ENCODE data around the gene FGFR1OP2. TPM values are rescaled to one million over a fixed set of nuclear protein-coding genes. Genes with fewer than 3 reads are reported as not detected.

FGFR1OP2 gene
- total RNA-seq, 1 donor from 2014 or later: 50.5 TPM

DNA sequence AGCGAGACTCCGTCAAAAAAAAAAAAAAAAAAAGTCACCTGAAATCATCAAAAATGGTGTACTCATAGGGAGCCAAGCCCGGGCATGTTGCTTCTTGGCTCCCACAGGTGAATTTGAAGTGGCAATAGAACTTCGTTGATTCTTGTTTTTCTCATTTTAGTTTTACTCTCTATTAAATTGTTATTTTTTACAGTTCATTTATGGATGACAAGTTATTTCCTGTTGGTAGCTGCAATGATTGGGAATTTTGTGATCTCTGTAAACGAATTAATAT is 74.6 kb downstream of the FGFR1OP2 start:
- H3K4me3 ChIP-seq (ENCODE audit: low read depth, low read length): peak overlapping the region; percentile 53
- TF ChIP-seq, protein P1, sequence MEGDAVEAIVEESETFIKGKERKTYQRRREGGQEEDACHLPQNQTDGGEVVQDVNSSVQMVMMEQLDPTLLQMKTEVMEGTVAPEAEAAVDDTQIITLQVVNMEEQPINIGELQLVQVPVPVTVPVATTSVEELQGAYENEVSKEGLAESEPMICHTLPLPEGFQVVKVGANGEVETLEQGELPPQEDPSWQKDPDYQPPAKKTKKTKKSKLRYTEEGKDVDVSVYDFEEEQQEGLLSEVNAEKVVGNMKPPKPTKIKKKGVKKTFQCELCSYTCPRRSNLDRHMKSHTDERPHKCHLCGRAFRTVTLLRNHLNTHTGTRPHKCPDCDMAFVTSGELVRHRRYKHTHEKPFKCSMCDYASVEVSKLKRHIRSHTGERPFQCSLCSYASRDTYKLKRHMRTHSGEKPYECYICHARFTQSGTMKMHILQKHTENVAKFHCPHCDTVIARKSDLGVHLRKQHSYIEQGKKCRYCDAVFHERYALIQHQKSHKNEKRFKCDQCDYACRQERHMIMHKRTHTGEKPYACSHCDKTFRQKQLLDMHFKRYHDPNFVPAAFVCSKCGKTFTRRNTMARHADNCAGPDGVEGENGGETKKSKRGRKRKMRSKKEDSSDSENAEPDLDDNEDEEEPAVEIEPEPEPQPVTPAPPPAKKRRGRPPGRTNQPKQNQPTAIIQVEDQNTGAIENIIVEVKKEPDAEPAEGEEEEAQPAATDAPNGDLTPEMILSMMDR (IDR thresholded peaks at IDR 0.05; ENCODE audit: insufficient read depth, low read length, severe bottlenecking): no peak

DNA sequence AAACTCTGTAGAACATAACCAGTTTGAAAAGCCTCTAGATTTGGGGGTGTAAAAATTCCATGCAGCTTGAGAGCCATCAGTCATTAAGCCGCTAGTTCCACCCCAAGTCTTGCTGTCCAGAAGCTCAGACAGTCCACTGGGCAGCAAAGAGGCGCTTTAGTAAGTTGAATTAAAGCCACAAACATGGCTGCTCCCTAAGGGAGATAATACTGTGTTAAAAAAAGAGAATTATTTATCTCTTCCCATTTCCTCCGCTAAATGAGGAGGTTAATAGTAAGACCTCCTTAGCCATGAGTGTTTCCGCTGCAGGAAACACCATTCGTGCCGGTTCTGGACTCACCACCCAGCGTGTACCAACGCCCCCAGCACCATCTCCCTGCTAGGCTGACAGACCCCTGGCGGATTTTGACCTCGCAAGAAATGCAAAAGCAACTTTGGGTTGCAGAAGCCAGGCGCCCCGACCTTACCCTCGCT is 75.4 kb downstream of the FGFR1OP2 start:
- Histone ChIP-seq H3K4me3 (ENCODE audit: low read depth, low read length) (peak overlapping the region; percentile 53), H3K36me3 (ENCODE audit: control insufficient read depth, insufficient read depth, low read length) (no peaks in the 10 kb centered on the region), H3K27me3 (ENCODE audit: control insufficient read depth, insufficient read depth, low read length) (no peaks in the 10 kb centered on the region)
- TF ChIP-seq, protein P1 (IDR thresholded peaks at IDR 0.05; ENCODE audit: insufficient read depth, low read length, severe bottlenecking): no peak
- no peak for FAIRE-seq
- DNase-seq (ENCODE audit: low read depth): peak; percentile 33

More for the DNA sequence above, 74.6 kb downstream of the FGFR1OP2 start:
- DNase-seq (ENCODE audit: low read depth) (peak; percentile 67), FAIRE-seq (no peak)
- no peaks in the 10 kb centered on the region for H3K27me3 ChIP-seq (ENCODE audit: control insufficient read depth, insufficient read depth, low read length)
- H3K36me3 ChIP-seq (ENCODE audit: control insufficient read depth, insufficient read depth, low read length): no peaks in the 10 kb centered on the region

DNA sequence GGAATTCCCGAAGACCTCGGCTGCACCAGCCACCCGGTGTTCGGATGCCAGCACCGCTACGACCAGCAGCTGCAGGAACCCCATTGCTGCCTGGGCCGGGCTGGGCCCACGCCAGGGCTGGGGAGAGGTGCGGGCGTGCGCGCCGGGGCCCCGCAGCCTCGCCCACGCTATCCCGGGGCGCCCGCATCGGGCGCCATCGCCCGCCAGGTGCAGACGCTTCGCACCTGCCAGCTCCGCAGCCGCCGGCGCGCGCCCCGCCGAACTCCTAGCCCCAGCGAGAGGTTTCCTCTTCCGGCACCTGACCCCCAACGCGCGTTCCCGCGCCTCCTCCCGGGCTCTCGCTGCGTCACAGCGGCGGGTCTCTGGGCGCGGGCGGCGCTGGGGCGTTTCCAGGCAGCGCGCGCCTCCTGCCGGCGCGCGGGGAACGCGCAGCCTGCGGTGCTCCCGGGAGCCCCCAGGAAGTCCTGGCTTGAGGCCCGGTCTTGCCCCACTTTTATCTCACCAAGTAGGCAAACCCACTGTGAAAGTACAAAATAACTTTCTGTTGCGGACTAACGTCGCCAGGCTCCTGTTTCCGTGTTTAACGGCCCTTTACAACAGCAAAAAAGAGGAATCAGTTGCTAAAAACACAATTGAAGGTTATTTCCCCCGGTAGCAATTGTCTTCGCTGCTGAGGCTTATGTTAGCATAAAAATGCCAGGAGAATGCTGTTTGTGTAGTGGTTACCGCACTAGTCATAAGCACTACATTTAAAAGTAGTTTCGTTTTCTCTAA is 76.0 kb downstream of the FGFR1OP2 start, which contains the start of gene TM7SF3:
TM7SF3 (minus strand) TSS at position 300 of the 774 bp plus-strand sequence; CDS start at position 84, 216 bp downstream.
- FAIRE-seq (no peak), DNase-seq (ENCODE audit: low read depth) (peak; percentile 84)
- TF ChIP-seq, protein P1 (IDR thresholded peaks at IDR 0.05; ENCODE audit: insufficient read depth, low read length, severe bottlenecking): peak; percentile 90
- Histone ChIP-seq H3K36me3 (ENCODE audit: control insufficient read depth, insufficient read depth, low read length) (no peaks in the 10 kb centered on the region), H3K4me3 (ENCODE audit: low read depth, low read length) (peak within 1 kb of the TSS; percentile 53), H3K27me3 (ENCODE audit: control insufficient read depth, insufficient read depth, low read length) (no peaks in the 10 kb centered on the region)

DNA sequence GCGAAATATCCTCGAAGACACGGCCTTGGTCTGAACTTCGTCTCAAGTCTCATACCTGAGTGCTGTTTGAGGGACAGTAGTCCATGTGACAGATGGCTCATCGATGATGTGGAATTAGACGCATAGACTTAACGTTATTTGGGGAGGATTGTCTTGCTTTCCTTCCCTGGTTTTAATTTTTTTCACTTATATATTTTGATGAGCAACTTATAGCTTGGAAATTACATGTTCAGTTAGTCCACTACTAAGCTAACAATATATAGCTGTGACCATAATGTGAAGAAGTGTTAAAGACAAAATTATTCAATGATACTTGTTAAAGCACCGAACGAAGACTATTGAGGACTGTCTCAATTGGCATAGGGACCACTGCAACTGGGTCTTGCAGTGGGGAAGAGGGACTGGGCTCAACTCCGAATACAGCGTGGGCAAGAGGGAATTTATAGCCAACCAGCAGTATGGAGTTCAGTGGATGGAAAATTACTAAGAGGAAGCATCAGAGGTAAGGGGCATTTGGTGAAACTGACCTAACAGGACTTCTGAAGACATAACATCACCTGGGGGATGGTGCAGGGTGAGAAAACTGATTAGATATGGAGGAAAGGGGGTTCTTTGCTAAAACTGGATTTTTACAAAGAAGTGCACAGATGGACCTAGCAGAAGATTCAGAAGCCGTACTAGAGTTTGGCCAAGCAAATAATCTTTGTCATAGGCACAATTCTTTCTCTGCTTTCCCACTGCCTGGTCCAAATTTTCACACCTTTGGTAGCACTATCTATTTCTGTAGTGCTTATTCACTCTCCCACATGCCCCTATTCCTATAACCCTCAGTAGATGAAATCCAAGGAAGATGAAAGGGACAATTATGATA is 76.8 kb downstream of the FGFR1OP2 start:
- TF ChIP-seq, protein P1 (IDR thresholded peaks at IDR 0.05; ENCODE audit: insufficient read depth, low read length, severe bottlenecking): no peak

DNA sequence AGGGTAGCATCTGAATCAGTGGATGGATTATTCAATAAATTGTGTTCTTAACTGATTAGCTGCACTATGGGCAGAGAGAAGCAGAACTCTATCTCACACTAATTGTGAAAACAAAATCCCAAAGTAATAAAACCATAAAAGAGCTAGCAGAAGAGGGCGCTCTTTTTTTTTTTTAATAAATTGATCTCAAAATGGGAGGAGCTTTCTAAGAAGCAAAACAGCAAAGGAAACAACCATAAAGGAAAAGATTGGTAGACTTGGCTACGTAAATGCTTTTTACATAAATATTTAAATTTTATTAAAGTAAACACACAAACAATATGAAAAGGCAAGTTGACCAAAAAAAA is 77.4 kb downstream of the FGFR1OP2 start:
- TF ChIP-seq, protein P1 (IDR thresholded peaks at IDR 0.05; ENCODE audit: insufficient read depth, low read length, severe bottlenecking): peak; percentile 31
- DNase-seq (ENCODE audit: low read depth) (peak; percentile 58), FAIRE-seq (no peak)
- H3K4me3 ChIP-seq (ENCODE audit: low read depth, low read length): no peak overlapping the region
- no peaks in the 10 kb centered on the region for H3K27me3 ChIP-seq (ENCODE audit: control insufficient read depth, insufficient read depth, low read length)
- no peaks in the 10 kb centered on the region for H3K36me3 ChIP-seq (ENCODE audit: control insufficient read depth, insufficient read depth, low read length)

More for the DNA sequence above, 76.8 kb downstream of the FGFR1OP2 start:
- FAIRE-seq: no peak
- Histone ChIP-seq H3K4me3 (ENCODE audit: low read depth, low read length) (peak overlapping the region; percentile 53), H3K27me3 (ENCODE audit: control insufficient read depth, insufficient read depth, low read length) (no peaks in the 10 kb centered on the region), H3K36me3 (ENCODE audit: control insufficient read depth, insufficient read depth, low read length) (no peaks in the 10 kb centered on the region)
- DNase-seq (ENCODE audit: low read depth): peak; percentile 43

Other genes starting within 250 kb of the FGFR1OP2 start
- gene ITPR2, start 105.3 kb upstream of the FGFR1OP2 start, total RNA-seq: 5.8 and 6.5 TPM in 2 replicates
- 19.7 and 24.5 TPM in 2 replicates for gene INTS13, start 489 bp upstream of the FGFR1OP2 start, total RNA-seq
- gene TM7SF3, start 75.9 kb downstream of the FGFR1OP2 start, total RNA-seq: 397 and 426 TPM in 2 replicates
- gene MED21, start 84.1 kb downstream of the FGFR1OP2 start, total RNA-seq: 73.5 and 82.1 TPM in 2 replicates
- not detected in 2 replicates for gene C12orf71, start 144.1 kb downstream of the FGFR1OP2 start, total RNA-seq